NK-92 (cell line): ENCODE measurements around the gene YDJC.
"Not testable (repeated sequence)": the region's sequence is repeated elsewhere in the genome, so short reads cannot be mapped to it uniquely, and the experiment has no call there.

Source experiments
- DNase-seq: peaks from one replicate; lab custom pipeline; 2025; ENCODE audit not compliant: unreplicated experiment; lab: John Stamatoyannopoulos, UW

Gene YDJC

DNA sequence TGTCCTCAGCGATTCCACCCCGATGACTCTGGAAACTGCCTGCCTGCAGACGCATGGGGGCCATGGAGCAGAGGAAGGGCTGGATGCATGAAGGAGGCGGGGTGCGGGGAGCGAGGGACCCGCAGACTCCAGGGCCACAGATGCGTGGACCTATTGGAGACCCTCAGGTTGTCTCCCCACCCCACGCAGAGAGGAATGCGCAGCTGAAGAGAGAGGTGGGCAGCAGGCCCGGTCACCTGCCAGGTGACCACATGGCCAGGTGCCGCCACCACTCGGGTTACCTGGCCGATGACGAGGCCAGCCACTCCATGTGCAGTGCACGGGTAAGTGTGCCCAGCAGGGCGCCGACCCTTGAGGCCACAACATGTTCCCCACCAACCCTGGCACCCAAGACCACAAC is 3.1 kb upstream of the YDJC start:
- DNase-seq = no peak

GRCh38 chr22:21632237-21632895 is 2.5 kb upstream of the YDJC start, which contains the start of gene CCDC116:
TSS of gene CCDC116 (plus strand) at chr22:21632760. CDS start at chr22:21633182, 422 bp downstream.
- no peak for DNase-seq

GRCh38 chr22:21631025-21631424 is 1.2 kb upstream of the YDJC start:
- DNase-seq = no peak

DNA sequence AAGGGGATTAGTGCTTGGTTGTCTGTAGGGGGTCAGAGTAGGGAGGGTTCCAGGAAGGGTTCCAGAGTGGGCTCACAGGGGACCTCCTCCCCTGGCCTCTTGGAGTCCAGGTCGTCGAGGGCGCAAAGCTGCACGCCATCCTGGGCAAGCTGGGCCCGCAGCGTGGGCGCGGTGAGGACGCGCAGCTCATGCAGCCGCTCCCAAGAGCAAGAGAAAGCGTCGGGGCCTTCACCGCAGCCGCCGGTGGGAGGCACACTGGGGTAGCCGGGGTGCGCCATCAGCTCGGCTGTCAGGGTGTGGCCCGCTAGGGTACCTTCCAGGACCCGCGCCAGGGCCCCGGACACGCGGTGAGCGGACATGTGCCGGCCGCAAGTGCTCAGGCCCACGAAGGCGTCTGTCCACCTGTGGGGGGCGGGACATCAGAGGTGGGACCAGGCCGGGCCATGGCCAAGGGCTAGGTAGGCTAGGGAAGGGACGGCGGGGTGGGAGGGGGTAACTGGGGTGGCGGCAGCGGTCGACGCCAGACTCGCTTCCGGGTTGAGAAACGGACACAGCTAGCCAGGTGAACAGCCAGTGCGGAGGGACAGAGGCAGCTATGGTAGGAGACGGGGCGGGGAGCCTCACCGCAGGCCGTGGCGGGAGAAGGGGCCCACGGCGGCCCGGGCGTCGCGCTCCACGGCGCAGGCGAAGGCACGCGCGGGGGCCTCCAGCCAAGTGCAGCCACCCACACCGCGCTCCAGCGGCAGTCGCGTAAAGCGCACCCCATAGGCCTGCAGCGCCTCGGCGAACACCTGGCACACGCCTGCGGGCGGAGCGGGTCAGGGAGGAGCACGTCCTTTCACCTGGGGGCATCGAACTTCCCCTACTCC is 1.2 kb downstream of the YDJC start:
- DNase-seq = no peak

DNA sequence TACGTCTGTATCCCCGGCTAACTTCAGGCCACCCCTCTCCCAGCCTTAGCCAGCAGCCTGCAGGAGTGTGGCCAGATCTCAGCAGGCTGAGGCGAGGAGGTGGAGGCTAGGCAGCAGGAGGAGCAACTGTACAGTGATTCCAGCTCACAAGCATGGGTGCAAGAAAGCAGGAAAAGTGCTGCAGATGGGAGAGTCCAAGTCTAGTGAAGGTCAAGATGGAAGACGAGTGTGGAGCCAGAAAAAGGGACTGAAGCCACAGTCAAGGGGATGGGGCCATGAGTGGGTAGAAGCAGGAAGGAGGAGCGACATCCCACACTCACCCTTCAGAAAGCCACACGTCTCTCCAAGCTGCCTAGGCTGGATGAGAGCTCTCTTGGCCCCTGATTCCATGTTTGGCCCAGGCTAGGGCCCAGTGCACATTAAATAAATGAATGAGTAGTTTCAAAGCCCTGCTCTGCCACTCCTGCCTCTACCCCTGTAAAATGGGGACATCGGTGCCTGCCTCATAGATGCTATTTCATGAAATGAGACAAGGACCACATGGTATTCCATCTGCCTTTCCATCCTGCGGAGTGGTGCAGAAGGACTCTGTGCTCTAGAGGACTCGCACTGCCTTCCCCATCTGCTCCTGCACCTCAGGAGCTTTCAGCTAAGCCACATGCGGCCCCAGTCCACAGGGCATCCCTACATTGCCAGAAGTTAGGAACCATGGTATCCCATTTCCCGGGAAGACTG is 2.9 kb downstream of the YDJC start:
- no peak for DNase-seq

DNA sequence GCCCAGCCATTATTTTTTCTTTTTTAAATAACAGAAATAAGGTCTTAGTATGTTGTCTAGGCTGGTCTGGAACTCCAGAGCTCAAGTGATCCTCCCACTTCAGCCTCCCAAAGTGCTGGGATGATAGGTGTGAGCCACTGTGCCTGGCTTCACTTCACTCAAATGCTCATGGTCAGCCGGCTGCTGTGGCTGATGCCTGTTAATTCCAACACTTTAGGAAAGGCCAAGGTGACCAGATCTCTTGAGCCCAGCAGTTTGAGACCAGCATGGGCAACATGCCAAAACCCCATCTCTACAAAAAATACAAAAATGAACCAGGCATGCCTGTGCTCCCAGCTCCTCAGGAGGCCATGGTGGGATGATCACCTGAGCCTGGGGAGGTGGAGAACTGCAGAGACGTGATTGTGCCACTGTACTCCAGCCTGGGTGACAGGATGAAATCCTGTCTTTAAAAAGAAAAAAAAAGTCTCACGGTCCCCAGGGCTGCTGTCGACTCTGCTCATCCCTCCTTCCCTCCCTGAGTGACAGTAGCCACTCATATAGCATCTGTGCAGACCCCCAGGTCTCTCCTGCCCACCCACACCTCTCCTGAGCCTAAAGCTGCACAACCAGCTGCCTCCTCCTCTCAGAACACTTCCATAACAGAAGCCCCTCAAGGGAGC is 3.6 kb downstream of the YDJC start:
- DNase-seq = no peak

DNA sequence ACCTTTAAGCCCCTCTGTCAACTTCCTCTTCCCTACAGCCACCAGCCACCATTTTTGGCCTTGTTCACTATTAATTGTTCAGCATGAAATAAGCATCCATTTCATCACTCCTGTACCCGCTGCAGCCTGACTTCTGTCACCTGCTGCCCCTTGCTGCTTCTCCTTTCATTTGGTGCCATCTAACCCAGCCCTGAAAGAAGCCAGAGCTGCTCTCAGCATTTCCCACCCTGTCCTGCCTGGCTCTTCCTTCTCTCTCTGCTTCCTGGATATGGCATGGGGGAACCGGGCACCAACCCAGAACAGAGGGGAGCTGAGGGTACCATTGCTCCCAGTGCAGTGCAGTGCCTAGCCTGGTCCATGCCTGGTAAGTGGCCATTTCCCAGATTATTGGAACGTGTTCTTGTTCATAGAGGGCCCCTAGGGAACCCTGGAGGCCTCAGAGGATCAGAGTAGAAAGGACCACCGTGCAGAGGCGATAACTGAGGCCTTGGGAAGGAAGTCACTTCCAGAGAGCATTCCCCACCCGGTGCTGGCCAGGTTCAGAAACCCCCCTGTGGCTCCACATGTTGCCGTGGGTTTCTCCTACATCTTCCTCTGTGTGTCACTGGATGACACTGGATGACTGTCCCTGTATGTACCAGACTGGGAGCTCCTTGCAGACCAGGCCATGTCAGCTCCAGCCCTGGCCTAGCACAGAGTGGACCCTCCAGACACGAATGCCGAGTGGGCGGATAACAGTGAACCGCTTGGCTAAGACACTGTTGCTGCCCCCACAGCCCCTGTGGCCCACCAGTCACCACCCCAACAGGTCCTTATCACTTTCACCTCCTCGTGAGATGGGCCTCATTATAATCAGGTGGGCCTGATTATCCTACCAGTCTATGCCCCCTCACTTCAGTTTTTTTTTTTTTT is 4.7 kb downstream of the YDJC start:
- DNase-seq = no peak

- no peak for DNase-seq
Observed at GRCh38 chr22:21624120-21624879, 5.5 kb downstream of the YDJC start.

DNA sequence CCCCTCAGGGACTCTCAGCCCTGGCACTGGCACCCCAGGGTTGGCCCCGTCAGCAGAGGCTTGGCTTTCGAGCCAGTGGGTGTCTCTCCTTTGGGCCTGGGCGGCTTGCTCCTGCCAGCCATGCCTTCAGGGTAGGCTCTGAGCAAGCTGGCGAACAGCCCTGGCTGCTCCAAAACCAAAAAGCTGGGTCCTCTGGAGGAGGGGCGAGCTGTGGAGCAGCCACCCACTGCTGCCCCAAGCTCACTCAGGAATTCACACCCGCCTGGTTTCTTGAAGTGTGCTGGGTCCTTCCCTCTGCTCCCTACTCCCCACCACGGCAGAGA is 6.2 kb downstream of the YDJC start:
- no peak for DNase-seq

GRCh38 chr22:21622919-21623647 is 6.7 kb downstream of the YDJC start:
- no peak for DNase-seq

GRCh38 chr22:21622011-21622918 is 7.6 kb downstream of the YDJC start:
- DNase-seq = no peak

- no peak for DNase-seq
Observed at GRCh38 chr22:21621025-21621424, 8.8 kb downstream of the YDJC start.

GRCh38 chr22:21617337-21617736 is 12.5 kb downstream of the YDJC start:
- DNase-seq = not testable (repeated sequence)

DNA sequence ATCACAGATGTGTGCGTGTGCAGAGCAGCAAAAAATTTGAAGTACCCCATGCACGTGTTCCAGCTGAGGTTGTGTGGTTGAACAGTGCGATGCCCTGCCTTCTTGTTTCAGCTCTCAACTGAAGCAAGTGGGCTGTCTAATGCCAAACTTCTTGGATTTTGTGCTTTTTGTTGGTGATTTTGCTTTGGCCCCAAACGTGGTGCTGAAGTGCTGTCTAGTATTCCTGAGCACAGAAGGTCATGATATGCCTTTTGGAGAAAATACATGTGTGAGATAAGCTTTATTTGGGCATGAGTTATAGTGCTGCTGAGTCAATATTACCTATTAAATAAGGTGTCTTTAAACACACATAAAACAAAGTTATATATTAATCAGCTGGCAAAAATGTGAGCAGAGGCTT is 14.1 kb downstream of the YDJC start:
- DNase-seq = no peak

- no peak for DNase-seq
Observed at GRCh38 chr22:21613553-21614233, 16.1 kb downstream of the YDJC start.

DNA sequence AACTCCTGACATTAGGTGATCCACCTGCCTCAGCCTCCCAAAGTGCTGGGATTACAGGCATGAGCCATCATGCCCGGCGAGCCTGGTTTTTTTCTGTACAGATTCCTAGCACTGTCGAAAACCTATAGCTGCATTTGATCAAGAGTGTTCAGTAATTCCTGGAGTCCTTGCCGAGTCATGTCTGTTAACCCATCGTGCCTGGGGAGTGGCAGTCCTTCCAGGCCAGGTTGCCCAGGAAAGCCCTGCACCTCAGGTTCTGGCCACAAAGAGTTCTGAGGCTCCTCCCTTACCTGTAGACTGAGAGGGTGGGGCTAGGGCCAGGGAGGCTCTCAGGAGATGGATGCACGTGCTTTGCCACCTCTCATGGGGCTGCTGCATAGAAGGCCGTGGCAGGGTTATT is 17.0 kb downstream of the YDJC start:
- DNase-seq = no peak

- no peak for DNase-seq
Observed at GRCh38 chr22:21611210-21611977, 18.4 kb downstream of the YDJC start.
